HCT116 (cell line): ENCODE data around the gene FN3KRP. TPM values are rescaled to one million over a fixed set of nuclear protein-coding genes. Genes with fewer than 3 reads are reported as not detected.

Experiments used
- ATAC-seq: fragments of 200-7000 bp; cut with Tn5 transposase; 2 replicates; pipeline ENCODE4 v1.9.1; 2020; ENCODE audit warnings: mild to moderate bottlenecking, moderate library complexity
- BruUV-seq: library from RNA; stranded (reverse); fragments of 400-500 nt; replicated peaks from 2 replicates; lab custom pipeline; 2021; lab: Mats Ljungman, UMichigan
- CTCF ChIA-PET: fragments of 300-600 bp; sonication (Branson Sonifier 250); formaldehyde crosslinking; loops from one replicate; lab custom pipeline; 2021; ENCODE audit warnings: antibody characterized with exemption; lab: Charles Lee
- POLR2A ChIA-PET: fragments of 300-600, 350-600 bp; sonication (Branson Sonifier 250); formaldehyde crosslinking; loops from one replicate; lab custom pipeline; 2021; ENCODE audit warnings: antibody characterized with exemption; lab: Charles Lee
- RAD21 ChIA-PET, 2 experiments: fragments of 300-600 bp; sonication (Branson Sonifier 250); formaldehyde crosslinking; loops; one replicate each; lab custom pipeline; 2023; ENCODE audit warnings: low total read pairs in 2 of 2; ENCODE audit not compliant: uncharacterized antibody in 2 of 2, unreplicated experiment in 2 of 2, low non-redundant PET in 1 of 2; lab: Charles Lee
- DNase-seq: peaks from one replicate; pipeline ENCODE4 v3.0.0-alpha.2; 2010; ENCODE audit warnings: low read depth, low spot score
- H2AFZ ChIP-seq: fragments of 200-600 bp; shearing (Covaris generic), sonication (generic); 2 replicates; pipeline ENCODE4 v1.6.1; 2017; ENCODE audit warnings: low read depth, mixed run types, mixed read lengths, antibody characterized with exemption, low read length; ENCODE audit not compliant: poor library complexity, severe bottlenecking
- H3K27ac ChIP-seq: 2 replicates; pipeline ENCODE4 v1.5.1; 2012; ENCODE audit warnings: low read depth, low read length
- H3K27me3 ChIP-seq: fragments of 200-600 bp; sonication (generic); 2 replicates; pipeline ENCODE4 v1.6.1; 2016; ENCODE audit warnings: mixed run types, low read length, mixed read lengths; ENCODE audit not compliant: insufficient read depth
- H3K36me3 ChIP-seq, 2 experiments: fragments of 200-500 bp in 1 of 2; fragments of 200-600 bp in 1 of 2; sonication (Bioruptor generic) in 1 of 2; sonication (generic) in 1 of 2; 2 replicates each; pipeline versions ENCODE4 v1.5.1 to v1.6.1; 2014 to 2016; ENCODE audit warnings: low read length in 2 of 2, inconsistent platforms in 1 of 2, mixed read lengths in 1 of 2, mixed run types in 1 of 2; ENCODE audit not compliant: insufficient read depth in 2 of 2, control insufficient read depth in 1 of 2
- H3K4me1 ChIP-seq, 2 experiments: fragments of 200-600 bp in 1 of 2; sonication (generic) in 1 of 2; 2 replicates each; pipeline versions ENCODE4 v1.5.1 to v1.6.1; 2012 to 2017; ENCODE audit warnings: low read length in 2 of 2, inconsistent platforms in 1 of 2, mild to moderate bottlenecking in 1 of 2, mixed read lengths in 1 of 2, mixed run types in 1 of 2, moderate library complexity in 1 of 2; ENCODE audit not compliant: insufficient read depth in 2 of 2, control insufficient read depth in 1 of 2
- H3K4me2 ChIP-seq: fragments of 200-600 bp; sonication (generic); 2 replicates; pipeline ENCODE4 v1.6.1; 2017; ENCODE audit warnings: mixed run types, low read length, mixed read lengths
- H3K4me3 ChIP-seq, 2 experiments: fragments of 200-600 bp in 1 of 2; sonication (generic) in 1 of 2; replicated peaks in 1 of 2; 2 replicates each; pipeline ENCODE4 v1.5.1; 2011 to 2016; ENCODE audit warnings: low read length in 2 of 2, control low read depth in 1 of 2, low read depth in 1 of 2, mild to moderate bottlenecking in 1 of 2, mixed read lengths in 1 of 2, mixed run types in 1 of 2
- H3K79me2 ChIP-seq: fragments of 200-600 bp; sonication (generic); 2 replicates; pipeline ENCODE4 v1.6.1; 2017; ENCODE audit warnings: mild to moderate bottlenecking, mixed run types, low read length, moderate library complexity, mixed read lengths; ENCODE audit not compliant: insufficient read depth
- H3K9ac ChIP-seq: fragments of 200-600 bp; sonication (generic); 2 replicates; pipeline ENCODE4 v1.6.1; 2016; ENCODE audit warnings: low read length, mixed read lengths
- H3K9me2 ChIP-seq: fragments of 200-600 bp; sonication (generic), shearing (Covaris generic); 2 replicates; pipeline ENCODE4 v1.6.1; 2017; ENCODE audit warnings: mixed run types, mild to moderate bottlenecking, moderate library complexity; ENCODE audit not compliant: insufficient read depth
- H3K9me3 ChIP-seq, 2 experiments: fragments of 200-500 bp in 1 of 2; fragments of 200-600 bp in 1 of 2; sonication (Bioruptor generic) in 1 of 2; sonication (generic) in 1 of 2; 2 replicates each; pipeline ENCODE4 v1.6.1; 2014 to 2017; ENCODE audit warnings: low read length in 2 of 2, mixed read lengths in 2 of 2, inconsistent platforms in 1 of 2, low read depth in 1 of 2, mild to moderate bottlenecking in 1 of 2, mixed run types in 1 of 2, moderate library complexity in 1 of 2; ENCODE audit not compliant: control insufficient read depth in 1 of 2, insufficient read depth in 1 of 2
- H4K20me1 ChIP-seq: fragments of 200-600 bp; sonication (generic), shearing (Covaris generic); 2 replicates; pipeline ENCODE4 v1.6.1; 2017; ENCODE audit warnings: mixed run types, mild to moderate bottlenecking, moderate library complexity; ENCODE audit not compliant: insufficient read depth
- CEBPB ChIP-seq: IDR thresholded peaks from 2 replicates; pipeline ENCODE4 v1.6.1; 2012; ENCODE audit warnings: low read depth
- FOSL1 ChIP-seq: IDR thresholded peaks from 2 replicates; pipeline ENCODE4 v1.6.1; 2012; ENCODE audit warnings: low read depth
- JUND ChIP-seq: IDR thresholded peaks from 2 replicates; pipeline ENCODE4 v1.6.1; 2012
- POLR2AphosphoS5 ChIP-seq: IDR thresholded peaks from 2 replicates; pipeline ENCODE4 v1.6.1; 2011; ENCODE audit warnings: mild to moderate bottlenecking, low read depth, low read length, moderate library complexity
- RAD21 ChIP-seq: IDR thresholded peaks from 2 replicates; pipeline ENCODE4 v1.6.1; 2012; ENCODE audit warnings: low read depth, mild to moderate bottlenecking
- SIN3A ChIP-seq: IDR thresholded peaks from 2 replicates; pipeline ENCODE4 v1.6.1; 2012; ENCODE audit warnings: low read depth
- YY1 ChIP-seq: IDR thresholded peaks from 2 replicates; pipeline ENCODE4 v1.6.1; 2011; ENCODE audit warnings: low read length, low read depth, moderate library complexity, mild to moderate bottlenecking; ENCODE audit not compliant: insufficient replicate concordance; ENCODE audit errors: extremely low read depth
- ZNF274 ChIP-seq: fragments of 200-500 bp; sonication (Bioruptor generic); IDR thresholded peaks from 2 replicates; pipeline ENCODE4 v1.6.1; 2014; ENCODE audit warnings: mild to moderate bottlenecking, low read depth, low read length, inconsistent platforms
- intact Hi-C: fragments of 100-400 bp; cut with micrococcal nuclease; formaldehyde crosslinking; loops from 2 replicates; pipeline ENCODE4 v1.10.0; 2022
- total RNA-seq: library from RNA; stranded (reverse); gene quantifications from one replicate; pipeline ENCODE4 v1.2.1, GENCODE V29; 2021; ENCODE audit not compliant: unreplicated experiment
- TF ChIP-seq, protein P1 (sequence below): IDR thresholded peaks from 2 replicates; pipeline ENCODE4 v1.6.1; 2011; ENCODE audit warnings: mild to moderate bottlenecking, low read length, moderate library complexity; ENCODE audit not compliant: insufficient replicate concordance; ENCODE audit errors: extremely low read depth
- TF ChIP-seq, protein P2 (sequence below): IDR thresholded peaks from 2 replicates; pipeline ENCODE4 v1.6.1; 2012; ENCODE audit warnings: low read depth
- TF ChIP-seq, protein P3 (sequence below): IDR thresholded peaks from 2 replicates; pipeline ENCODE4 v1.6.1; 2012

Gene FN3KRP
- total RNA-seq, 1 experiment from 2014 or later = 35.2 TPM

DNA sequence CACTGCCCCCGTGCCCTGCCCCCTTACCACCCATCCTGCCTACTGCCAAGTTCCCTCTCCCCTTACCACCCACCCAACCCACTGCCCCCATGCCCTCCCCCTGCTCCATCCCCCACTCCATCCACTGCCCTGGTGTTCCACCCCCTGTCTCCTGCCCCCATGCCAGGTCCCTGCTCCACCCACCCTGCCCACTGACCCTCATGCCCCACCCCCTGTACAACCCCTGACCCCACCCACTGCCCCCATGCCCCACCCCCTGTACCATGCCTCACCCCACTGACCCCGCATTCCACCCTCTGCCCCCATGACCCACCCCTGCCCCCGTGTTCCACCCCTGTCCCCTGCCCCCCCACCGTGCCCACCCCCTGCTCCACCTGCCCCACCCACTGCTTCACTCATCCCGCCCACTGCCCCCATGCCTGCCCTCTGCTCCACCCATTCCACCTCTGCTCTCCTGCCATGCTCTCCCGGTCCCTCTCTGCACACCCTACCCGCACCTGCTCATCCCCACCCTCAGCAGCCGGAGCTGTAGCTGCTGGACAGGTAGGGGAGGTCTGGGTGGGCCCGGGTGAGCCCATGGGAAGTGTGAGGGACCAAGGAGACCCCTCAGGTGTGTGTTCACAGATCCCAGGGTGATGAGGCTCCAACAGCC, 7.4 kb upstream of the FN3KRP start:
- H4K20me1 ChIP-seq = no peaks in the 10 kb centered on the region
- no peaks in the 10 kb centered on the region for H3K27me3 ChIP-seq
- peaks cover 0 to 10% of the 10 kb centered on the region in 2 experiments; a peak in 3 of 4 replicates for H3K4me1 ChIP-seq
- no peak overlapping the region for H2AFZ ChIP-seq
- ChIA-PET CTCF (no interaction called here), POLR2A (no interaction called here), RAD21 (no interaction called here)
- no peak overlapping the region for H3K9ac ChIP-seq
- TF ChIP-seq, protein P1, sequence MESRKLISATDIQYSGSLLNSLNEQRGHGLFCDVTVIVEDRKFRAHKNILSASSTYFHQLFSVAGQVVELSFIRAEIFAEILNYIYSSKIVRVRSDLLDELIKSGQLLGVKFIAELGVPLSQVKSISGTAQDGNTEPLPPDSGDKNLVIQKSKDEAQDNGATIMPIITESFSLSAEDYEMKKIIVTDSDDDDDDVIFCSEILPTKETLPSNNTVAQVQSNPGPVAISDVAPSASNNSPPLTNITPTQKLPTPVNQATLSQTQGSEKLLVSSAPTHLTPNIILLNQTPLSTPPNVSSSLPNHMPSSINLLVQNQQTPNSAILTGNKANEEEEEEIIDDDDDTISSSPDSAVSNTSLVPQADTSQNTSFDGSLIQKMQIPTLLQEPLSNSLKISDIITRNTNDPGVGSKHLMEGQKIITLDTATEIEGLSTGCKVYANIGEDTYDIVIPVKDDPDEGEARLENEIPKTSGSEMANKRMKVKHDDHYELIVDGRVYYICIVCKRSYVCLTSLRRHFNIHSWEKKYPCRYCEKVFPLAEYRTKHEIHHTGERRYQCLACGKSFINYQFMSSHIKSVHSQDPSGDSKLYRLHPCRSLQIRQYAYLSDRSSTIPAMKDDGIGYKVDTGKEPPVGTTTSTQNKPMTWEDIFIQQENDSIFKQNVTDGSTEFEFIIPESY = no peak
- TF ChIP-seq, protein P2, sequence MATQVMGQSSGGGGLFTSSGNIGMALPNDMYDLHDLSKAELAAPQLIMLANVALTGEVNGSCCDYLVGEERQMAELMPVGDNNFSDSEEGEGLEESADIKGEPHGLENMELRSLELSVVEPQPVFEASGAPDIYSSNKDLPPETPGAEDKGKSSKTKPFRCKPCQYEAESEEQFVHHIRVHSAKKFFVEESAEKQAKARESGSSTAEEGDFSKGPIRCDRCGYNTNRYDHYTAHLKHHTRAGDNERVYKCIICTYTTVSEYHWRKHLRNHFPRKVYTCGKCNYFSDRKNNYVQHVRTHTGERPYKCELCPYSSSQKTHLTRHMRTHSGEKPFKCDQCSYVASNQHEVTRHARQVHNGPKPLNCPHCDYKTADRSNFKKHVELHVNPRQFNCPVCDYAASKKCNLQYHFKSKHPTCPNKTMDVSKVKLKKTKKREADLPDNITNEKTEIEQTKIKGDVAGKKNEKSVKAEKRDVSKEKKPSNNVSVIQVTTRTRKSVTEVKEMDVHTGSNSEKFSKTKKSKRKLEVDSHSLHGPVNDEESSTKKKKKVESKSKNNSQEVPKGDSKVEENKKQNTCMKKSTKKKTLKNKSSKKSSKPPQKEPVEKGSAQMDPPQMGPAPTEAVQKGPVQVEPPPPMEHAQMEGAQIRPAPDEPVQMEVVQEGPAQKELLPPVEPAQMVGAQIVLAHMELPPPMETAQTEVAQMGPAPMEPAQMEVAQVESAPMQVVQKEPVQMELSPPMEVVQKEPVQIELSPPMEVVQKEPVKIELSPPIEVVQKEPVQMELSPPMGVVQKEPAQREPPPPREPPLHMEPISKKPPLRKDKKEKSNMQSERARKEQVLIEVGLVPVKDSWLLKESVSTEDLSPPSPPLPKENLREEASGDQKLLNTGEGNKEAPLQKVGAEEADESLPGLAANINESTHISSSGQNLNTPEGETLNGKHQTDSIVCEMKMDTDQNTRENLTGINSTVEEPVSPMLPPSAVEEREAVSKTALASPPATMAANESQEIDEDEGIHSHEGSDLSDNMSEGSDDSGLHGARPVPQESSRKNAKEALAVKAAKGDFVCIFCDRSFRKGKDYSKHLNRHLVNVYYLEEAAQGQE = no peak
- TF ChIP-seq YY1 (no peak), FOSL1 (no peak), ZNF274 (no peak), CEBPB (no peak), RAD21 (no peak), SIN3A (no peak), JUND (no peak), POLR2AphosphoS5 (no peak)
- TF ChIP-seq, protein P3, sequence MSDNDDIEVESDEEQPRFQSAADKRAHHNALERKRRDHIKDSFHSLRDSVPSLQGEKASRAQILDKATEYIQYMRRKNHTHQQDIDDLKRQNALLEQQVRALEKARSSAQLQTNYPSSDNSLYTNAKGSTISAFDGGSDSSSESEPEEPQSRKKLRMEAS = no peak
- H3K9me3 ChIP-seq = no peaks in the 10 kb centered on the region
- ATAC-seq = peak; percentile 28; the same call in 1 of the 2 replicates
- no peak overlapping the region for H3K4me3 ChIP-seq
- no peaks in the 10 kb centered on the region for H3K79me2 ChIP-seq
- no peak for DNase-seq
- no peak overlapping the region for H3K4me2 ChIP-seq
- BruUV-seq = no TSS peak
- intact Hi-C loops = no loop called here
- no peak overlapping the region for H3K27ac ChIP-seq
- H3K36me3 ChIP-seq = no peaks in the 10 kb centered on the region
- no peaks in the 10 kb centered on the region for H3K9me2 ChIP-seq
